Measurements from ENCODE around the gene CD7.

CD7 gene

GRCh38 chr17:82328141-82328993 lies 11.0 kb upstream of the CD7 start:
- DNase-seq (ENCODE audit: low read depth): no peak

- no peak for DNase-seq (ENCODE audit: low read depth)
These were observed 10.3 kb upstream of the CD7 start for GRCh38 chr17:82327757-82328140.

GRCh38 chr17:82327289-82327688 lies 9.9 kb upstream of the CD7 start:
- DNase-seq (ENCODE audit: low read depth): no peak

GRCh38 chr17:82325286-82326180 lies 8.1 kb upstream of the CD7 start:
- no peak for DNase-seq (ENCODE audit: low read depth)

GRCh38 chr17:82324566-82325285 lies 7.3 kb upstream of the CD7 start:
- DNase-seq (ENCODE audit: low read depth): no peak

GRCh38 chr17:82323514-82324234 lies 6.3 kb upstream of the CD7 start:
- no peak for DNase-seq (ENCODE audit: low read depth)

- DNase-seq (ENCODE audit: low read depth): no peak
These were observed 5.4 kb upstream of the CD7 start for GRCh38 chr17:82322526-82323453.

- no peak for DNase-seq (ENCODE audit: low read depth)
These were observed 4.6 kb upstream of the CD7 start for GRCh38 chr17:82321947-82322466.

- peak; percentile 71 for DNase-seq (ENCODE audit: low read depth)
These were observed 3.8 kb upstream of the CD7 start for GRCh38 chr17:82320956-82321927.

GRCh38 chr17:82320140-82320840 lies 2.9 kb upstream of the CD7 start:
- no peak for DNase-seq (ENCODE audit: low read depth)

GRCh38 chr17:82319619-82320062 lies 2.2 kb upstream of the CD7 start:
- DNase-seq (ENCODE audit: low read depth): no peak

GRCh38 chr17:82318772-82319606 lies 1.6 kb upstream of the CD7 start:
- DNase-seq (ENCODE audit: low read depth): no peak

- no peak for DNase-seq (ENCODE audit: low read depth)
These were observed 726 bp upstream of the CD7 start for GRCh38 chr17:82318169-82318498.

- no peak for DNase-seq (ENCODE audit: low read depth)
These were observed 586 bp downstream of the CD7 start for GRCh38 chr17:82316651-82317393.

GRCh38 chr17:82315703-82316358 lies 1.6 kb downstream of the CD7 start:
- peak; percentile 41 for DNase-seq (ENCODE audit: low read depth)

Measured in T-helper 22 cell (primary cell).